A673 (cell line): ENCODE measurements around the gene ANKRD28.

Source experiments
- CTCF ChIP-seq: fragments of 300-800, 200-600 bp; sonication (generic); conservative IDR thresholded peaks from 2 replicates; pipeline ENCODE4 v1.5.1; 2017; ENCODE audit warnings: low read depth, mild to moderate bottlenecking, antibody characterized with exemption, low read length, moderate library complexity, mixed read lengths
- EZH2 ChIP-seq: fragments of 200-600 bp; sonication (generic); IDR thresholded peaks from 2 replicates; pipeline ENCODE4 v1.6.1; 2017; ENCODE audit warnings: borderline replicate concordance, low read depth, mild to moderate bottlenecking, mixed read lengths, antibody characterized with exemption, low read length; ENCODE audit not compliant: poor library complexity, severe bottlenecking

DNA sequence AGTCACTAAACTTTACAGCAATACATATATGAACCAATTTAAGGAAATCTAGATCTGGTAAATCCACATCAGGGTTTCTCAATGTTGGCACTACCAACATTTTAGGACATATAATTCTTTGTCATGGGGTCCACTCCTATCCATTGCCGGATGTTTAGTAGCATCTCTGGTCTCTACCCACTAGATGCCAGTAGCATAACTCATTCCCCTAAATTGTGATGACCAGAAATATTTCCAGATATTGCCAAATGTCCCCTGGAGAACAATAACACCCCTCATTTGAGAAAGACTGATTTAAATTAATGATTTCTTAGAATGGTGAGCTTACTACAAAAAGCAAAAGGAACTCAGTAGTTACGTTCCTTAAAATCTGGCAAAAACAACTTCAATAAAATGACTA is 23.1 kb upstream of the ANKRD28 start:
- no peak for TF ChIP-seq CTCF
- TF ChIP-seq EZH2: no peak
